Activated naive CD8-positive, alpha-beta T cell treated with anti-CD3 and anti-CD28 coated beads, Interleukin-2, amount 10 ng/mL, durations not matched to agents 7 days and 5 days (primary cell): Measurements from ENCODE around the gene RPS2. TPM values are rescaled to one million over a fixed set of nuclear protein-coding genes. Genes with fewer than 3 reads are reported as not detected.

Experiments used
- ATAC-seq: fragments of 150-1000 bp; cut with Tn5 transposase; one replicate; pipeline ENCODE4 v1.10.0; 2021; ENCODE audit warnings: low read depth, moderate library complexity
- POLR2A ChIA-PET: fragments of 350-600 bp; sonication (Branson Sonifier 250); formaldehyde crosslinking; loops from one replicate; lab custom pipeline; 2021; ENCODE audit warnings: antibody characterized with exemption; lab: Charles Lee
- DNase-seq: peaks from one replicate; pipeline ENCODE4 v3.0.0; 2021
- H3K27ac Mint-ChIP-seq: one replicate; pipeline ENCODE4 v1.8.0; 2022; ENCODE audit warnings: mild to moderate bottlenecking, mixed read lengths
- H3K27me3 Mint-ChIP-seq: one replicate; pipeline ENCODE4 v1.8.0; 2022; ENCODE audit warnings: mild to moderate bottlenecking, moderate library complexity, mixed read lengths
- H3K36me3 Mint-ChIP-seq: one replicate; pipeline ENCODE4 v1.8.0; 2021; ENCODE audit warnings: mild to moderate bottlenecking, mixed read lengths
- H3K4me1 Mint-ChIP-seq: one replicate; pipeline ENCODE4 v1.8.0; 2021; ENCODE audit warnings: mixed read lengths
- H3K4me3 Mint-ChIP-seq: one replicate; pipeline ENCODE4 v1.8.0; 2022; ENCODE audit warnings: mild to moderate bottlenecking, moderate library complexity, mixed read lengths
- H3K9me3 Mint-ChIP-seq: one replicate; pipeline ENCODE4 v1.8.0; 2021; ENCODE audit warnings: mixed read lengths
- total RNA-seq, 2 experiments: library from RNA; stranded (reverse); gene quantifications; one replicate each; pipeline ENCODE4 v1.2.3, GENCODE V29; 2021

Gene RPS2
- total RNA-seq, 2 experiments from 2014 or later, result 2,404 to 2,409 TPM

GRCh38 chr16:1975432-1976215 is 11.0 kb upstream of the RPS2 start:
- peaks cover 12% of the 10 kb centered on the region for H3K4me1 Mint-ChIP-seq
- no peak overlapping the region for H3K4me3 Mint-ChIP-seq
- no peak for ATAC-seq
- DNase-seq, result no peak
- POLR2A ChIA-PET, result interaction anchor here (1.8 kb wide), 1 partner anchor 11 kb away, joined by 9 read pairs; the partner anchor contains the start of gene RPS2
- H3K27me3 Mint-ChIP-seq, result peaks cover 3% of the 10 kb centered on the region
- H3K27ac Mint-ChIP-seq, result no peak overlapping the region
- H3K36me3 Mint-ChIP-seq, result peaks cover 7% of the 10 kb centered on the region
- no peaks in the 10 kb centered on the region for H3K9me3 Mint-ChIP-seq

GRCh38 chr16:1974157-1975070 is 9.8 kb upstream of the RPS2 start:
- Mint-ChIP-seq H3K36me3 (peaks cover 7% of the 10 kb centered on the region), H3K9me3 (no peaks in the 10 kb centered on the region), H3K27ac (no peak overlapping the region), H3K27me3 (no peaks in the 10 kb centered on the region), H3K4me1 (peaks cover 12% of the 10 kb centered on the region), H3K4me3 (no peak overlapping the region)
- POLR2A ChIA-PET, result interaction anchor here (1.8 kb wide), 1 partner anchor 10 kb away, joined by 9 read pairs; the partner anchor contains the start of gene RPS2
- ATAC-seq (no peak), DNase-seq (no peak)

- Mint-ChIP-seq H3K9me3 (no peaks in the 10 kb centered on the region), H3K36me3 (peaks cover 7% of the 10 kb centered on the region), H3K4me3 (no peak overlapping the region), H3K27ac (no peak overlapping the region), H3K4me1 (peaks cover 12% of the 10 kb centered on the region), H3K27me3 (no peaks in the 10 kb centered on the region)
- ATAC-seq (no peak), DNase-seq (no peak)
- POLR2A ChIA-PET, result interaction anchor here (1.0 to 1.1 kb wide), 2 partner anchors 9 to 182 kb away, joined by 3 to 5 read pairs; partner anchors contain the start of genes RPS2 and TRAF7
Measured at GRCh38 chr16:1973461-1974156, 9.0 kb upstream of the RPS2 start.

GRCh38 chr16:1972490-1972877 is 7.9 kb upstream of the RPS2 start:
- H3K4me1 Mint-ChIP-seq, result peaks cover 12% of the 10 kb centered on the region
- no peaks in the 10 kb centered on the region for H3K9me3 Mint-ChIP-seq
- peak overlapping the region; percentile 96 for H3K4me3 Mint-ChIP-seq
- POLR2A ChIA-PET, result interaction anchor here (1.0 to 4.0 kb wide), 11 partner anchors 8 to 190 kb away, joined by 3 to 37 read pairs (median 6); partner anchors contain the start of genes GFER, NDUFB10, NUBP2 and RPL3L
- ATAC-seq (no peak), DNase-seq (no peak)
- peaks cover 7% of the 10 kb centered on the region for H3K36me3 Mint-ChIP-seq
- no peaks in the 10 kb centered on the region for H3K27me3 Mint-ChIP-seq
- H3K27ac Mint-ChIP-seq, result peak overlapping the region; percentile 99

GRCh38 chr16:1971796-1972489 is 7.3 kb upstream of the RPS2 start, which contains the start of gene TBL3:
Gene TBL3, plus strand, starts transcription at chr16:1972053. Its CDS starts 112 bp downstream, at chr16:1972165.
- H3K4me3 Mint-ChIP-seq, result peak within 1 kb of the TSS; percentile 96
- POLR2A ChIA-PET, result interaction anchor here (0.6 to 4.0 kb wide), 17 partner anchors 9 to 503 kb away, joined by 3 to 37 read pairs (median 6); partner anchors contain the start of genes GFER, MAPK8IP3, NDUFB10 and NOXO1
- peaks cover 13% of the 10 kb centered on the region for H3K4me1 Mint-ChIP-seq
- DNase-seq (peak; percentile 99), ATAC-seq (peak; percentile 93)
- peak within 1 kb of the TSS; percentile 99 for H3K27ac Mint-ChIP-seq
- H3K9me3 Mint-ChIP-seq, result no peaks in the 10 kb centered on the region
- peaks cover 7% of the 10 kb centered on the region for H3K36me3 Mint-ChIP-seq
- H3K27me3 Mint-ChIP-seq, result no peaks in the 10 kb centered on the region

GRCh38 chr16:1968146-1968953 is 3.7 kb upstream of the RPS2 start:
- H3K4me1 Mint-ChIP-seq, result peaks cover 26% of the 10 kb centered on the region
- peaks cover 9% of the 10 kb centered on the region for H3K36me3 Mint-ChIP-seq
- no peak overlapping the region for H3K4me3 Mint-ChIP-seq
- no peak for ATAC-seq
- DNase-seq, result no peak
- no peak overlapping the region for H3K27ac Mint-ChIP-seq
- H3K27me3 Mint-ChIP-seq, result no peaks in the 10 kb centered on the region
- H3K9me3 Mint-ChIP-seq, result no peaks in the 10 kb centered on the region
- POLR2A ChIA-PET, result interaction anchor here (0.6 to 4.0 kb wide), 2 partner anchors 9 to 141 kb away, joined by 3 to 37 read pairs; partner anchors contain the start of gene NDUFB10

- Mint-ChIP-seq H3K27ac (peak within 1 kb of the TSS; percentile 96), H3K9me3 (no peaks in the 10 kb centered on the region), H3K36me3 (peaks cover 14% of the 10 kb centered on the region), H3K27me3 (no peaks in the 10 kb centered on the region), H3K4me3 (peak within 1 kb of the TSS; percentile 96), H3K4me1 (peaks cover 31% of the 10 kb centered on the region)
- POLR2A ChIA-PET, result interaction anchor here (1.4 to 3.6 kb wide), 5 partner anchors 15 to 189 kb away, joined by 3 to 50 read pairs (median 20); partner anchors contain the start of genes GFER, MSRB1, NOXO1 and TRAF7
- no peak for DNase-seq
- ATAC-seq, result no peak
Measured at GRCh38 chr16:1966460-1966859, 1.8 kb upstream of the RPS2 start, which contains the start of gene RNF151. Gene RNF151, plus strand, starts transcription at chr16:1966856. Its CDS starts 26 bp downstream, at chr16:1966882.

GRCh38 chr16:1965396-1966001 is 873 bp upstream of the RPS2 start:
- POLR2A ChIA-PET, result interaction anchor here (0.6 to 3.6 kb wide), 26 partner anchors 8 to 1372 kb away, joined by 3 to 50 read pairs (median 6); partner anchors contain the start of genes ECI1, GFER, MSRB1 and NOXO1
- Mint-ChIP-seq H3K27ac (peak overlapping the region; percentile 96), H3K4me3 (peak overlapping the region; percentile 96), H3K27me3 (no peaks in the 10 kb centered on the region), H3K9me3 (no peaks in the 10 kb centered on the region), H3K4me1 (peaks cover 36% of the 10 kb centered on the region), H3K36me3 (peaks cover 20% of the 10 kb centered on the region)
- ATAC-seq (no peak), DNase-seq (no peak)

- ATAC-seq (peak; percentile 11), DNase-seq (no peak)
- peak overlapping the region; percentile 96 for H3K4me3 Mint-ChIP-seq
- no peaks in the 10 kb centered on the region for H3K9me3 Mint-ChIP-seq
- POLR2A ChIA-PET, result interaction anchor here (0.5 to 3.6 kb wide), 32 partner anchors 8 to 1371 kb away, joined by 3 to 50 read pairs (median 6); partner anchors contain the start of genes E4F1, ECI1, GFER and MAPK8IP3
- peaks cover 22% of the 10 kb centered on the region for H3K36me3 Mint-ChIP-seq
- no peaks in the 10 kb centered on the region for H3K27me3 Mint-ChIP-seq
- peak overlapping the region; percentile 96 for H3K27ac Mint-ChIP-seq
- H3K4me1 Mint-ChIP-seq, result peaks cover 44% of the 10 kb centered on the region
Measured at GRCh38 chr16:1963806-1964505, 670 bp downstream of the RPS2 start.
